ENCODE measurements around the gene BAIAP2.
"Not testable (repeated sequence)": the region's sequence is repeated elsewhere in the genome, so short reads cannot be mapped to it uniquely, and the experiment has no call there.

The BAIAP2 gene

DNA sequence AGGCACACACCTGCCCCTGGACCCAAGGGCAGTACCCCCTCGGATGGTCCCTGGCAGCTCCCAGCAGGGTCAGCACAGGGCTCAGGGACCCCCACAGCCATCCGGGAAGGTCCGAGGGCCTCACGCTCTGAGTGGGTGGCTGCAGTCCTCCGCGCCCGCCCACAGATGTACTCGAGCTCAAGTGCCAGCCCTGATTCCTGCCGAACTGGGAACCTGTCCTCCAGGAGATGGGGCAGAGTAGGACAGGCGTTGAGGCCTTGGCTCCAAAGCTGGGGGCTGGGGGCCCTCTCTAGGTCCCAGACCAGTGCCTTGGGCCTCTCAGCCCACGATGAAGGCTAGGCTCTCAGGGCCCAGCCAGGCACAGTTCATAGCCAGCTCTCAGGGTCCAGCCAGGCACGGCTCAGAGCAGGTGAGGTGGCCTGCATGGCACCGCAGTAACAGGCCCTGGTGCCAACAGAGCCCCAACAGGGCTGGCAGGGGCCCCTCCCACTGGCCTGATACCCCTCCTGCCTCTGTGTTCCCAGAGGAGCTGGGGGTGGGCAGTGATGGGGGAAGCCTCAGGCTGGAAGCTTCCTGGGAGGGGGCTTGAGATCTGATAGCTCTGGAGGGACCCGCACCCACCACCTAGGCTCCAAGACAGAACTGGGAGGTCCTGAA lies 94.9 kb downstream of the BAIAP2 start:
- no peak for DNase-seq

DNA sequence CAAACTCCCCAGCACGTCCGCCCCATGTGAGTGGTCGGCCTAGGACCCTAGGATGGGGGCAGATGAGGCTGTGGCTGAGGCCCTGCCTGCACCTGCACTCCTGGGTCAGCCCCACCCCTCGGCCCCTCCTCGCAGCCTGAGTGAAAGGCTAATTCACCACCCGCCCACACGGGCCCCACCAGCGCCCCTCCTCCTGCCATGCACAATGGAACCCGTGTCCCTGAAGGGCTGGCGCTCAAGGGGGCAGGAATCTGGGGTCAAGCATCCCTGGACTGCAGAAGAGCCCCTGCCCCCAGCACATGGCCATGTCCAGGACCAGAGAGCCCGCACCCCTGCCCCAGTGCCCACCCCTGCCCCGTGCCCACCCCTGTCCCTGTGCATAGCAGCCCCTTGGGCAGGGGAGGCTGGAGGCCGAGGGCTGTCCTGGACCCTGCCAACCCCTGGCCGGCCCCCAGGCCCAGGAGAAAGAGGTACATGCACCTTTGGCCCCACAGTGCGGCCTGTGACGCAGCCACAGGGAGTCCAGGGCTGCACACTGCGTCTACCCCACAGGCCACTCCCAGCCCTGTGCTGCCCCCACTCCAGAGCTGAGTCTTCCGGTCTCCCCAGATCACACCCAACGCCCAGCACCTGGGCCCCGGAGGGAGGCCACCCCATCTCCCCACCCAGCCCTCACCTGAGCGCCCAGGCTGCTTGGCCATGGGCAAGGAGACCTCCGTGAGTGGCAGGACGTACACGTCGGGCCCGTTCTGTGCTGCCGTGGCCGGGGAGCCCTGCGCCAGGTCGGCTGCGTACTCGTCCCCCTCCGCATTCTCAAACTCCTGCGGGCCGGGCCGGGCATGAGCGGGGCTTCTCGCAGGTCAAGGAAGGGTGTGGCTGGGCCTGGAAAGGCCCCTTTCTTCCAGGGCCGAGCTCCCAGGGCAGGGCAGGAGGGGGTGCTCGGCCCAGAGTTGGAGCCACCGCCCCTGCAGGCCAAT lies 95.7 kb downstream of the BAIAP2 start:
- no peak for DNase-seq

- DNase-seq: no peak
Observed at GRCh38 chr17:81131486-81132196, 96.7 kb downstream of the BAIAP2 start.

DNA sequence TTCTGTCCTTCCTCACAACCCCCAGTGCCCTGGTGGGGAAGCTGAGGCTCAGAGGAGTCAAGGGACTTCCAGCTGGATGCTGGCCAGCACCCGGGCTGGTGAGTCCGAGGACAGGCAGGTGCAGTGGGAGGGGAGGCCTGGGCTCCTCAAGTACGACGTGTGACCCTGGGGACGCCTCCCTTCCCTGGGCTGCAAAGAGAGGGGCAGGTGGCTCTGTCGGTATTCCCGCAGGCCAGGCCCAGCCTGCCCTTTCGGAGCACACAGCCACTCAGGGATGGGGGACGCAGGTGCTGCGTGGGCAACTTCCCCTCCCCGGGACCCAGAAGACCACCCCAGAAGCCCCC lies 97.2 kb downstream of the BAIAP2 start:
- DNase-seq: no peak

DNA sequence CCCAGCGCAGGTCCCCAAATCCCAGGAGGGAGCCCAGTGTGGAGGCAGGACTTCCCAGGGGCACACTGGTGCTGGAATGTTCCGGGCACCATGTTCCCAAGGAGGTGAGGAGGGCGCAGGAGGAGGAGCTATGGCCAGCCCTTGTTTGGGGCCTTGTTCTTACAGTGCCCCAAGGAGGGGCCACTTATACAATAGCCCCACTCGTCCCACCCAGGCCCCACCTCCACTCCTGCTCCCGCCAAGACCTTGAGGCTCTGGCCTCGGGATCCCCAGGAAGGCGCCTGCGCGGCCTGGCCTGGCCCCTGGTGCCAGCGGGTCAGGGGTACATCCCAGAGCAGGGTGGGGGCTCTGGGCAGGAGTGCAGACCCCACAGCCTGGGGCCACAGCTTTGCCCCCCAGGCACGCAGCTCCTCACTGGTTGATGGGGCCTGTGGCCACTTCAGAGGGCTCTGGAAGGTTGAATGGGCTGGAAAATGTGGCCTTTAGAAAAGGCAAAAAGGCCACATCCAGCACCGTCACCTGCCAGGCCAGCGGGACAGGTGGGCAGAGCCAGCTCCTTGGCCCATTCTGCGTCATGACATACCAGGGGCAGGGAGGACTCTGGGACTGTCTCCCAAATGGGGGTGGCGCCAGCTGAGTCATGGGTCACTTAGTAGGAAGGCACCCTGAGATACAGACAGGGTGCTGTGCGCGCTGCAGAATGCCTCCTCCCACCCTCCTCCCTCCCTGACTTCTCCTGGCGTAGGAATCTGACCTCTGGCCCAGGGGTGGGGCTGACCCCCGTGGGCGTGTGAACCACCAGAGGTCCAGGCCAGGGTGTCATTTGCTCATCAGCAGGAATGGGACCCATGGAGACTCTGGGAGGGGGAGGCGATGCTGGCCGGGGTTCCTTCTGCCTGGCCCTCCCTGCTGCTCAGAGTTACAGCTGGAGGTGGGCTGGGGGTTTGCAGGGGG lies 98.1 kb downstream of the BAIAP2 start:
- no peak for DNase-seq

GRCh38 chr17:81134064-81134781 lies 99.3 kb downstream of the BAIAP2 start:
- DNase-seq: no peak

- DNase-seq: no peak
Observed at GRCh38 chr17:81135505-81136278, 100.7 kb downstream of the BAIAP2 start.

DNA sequence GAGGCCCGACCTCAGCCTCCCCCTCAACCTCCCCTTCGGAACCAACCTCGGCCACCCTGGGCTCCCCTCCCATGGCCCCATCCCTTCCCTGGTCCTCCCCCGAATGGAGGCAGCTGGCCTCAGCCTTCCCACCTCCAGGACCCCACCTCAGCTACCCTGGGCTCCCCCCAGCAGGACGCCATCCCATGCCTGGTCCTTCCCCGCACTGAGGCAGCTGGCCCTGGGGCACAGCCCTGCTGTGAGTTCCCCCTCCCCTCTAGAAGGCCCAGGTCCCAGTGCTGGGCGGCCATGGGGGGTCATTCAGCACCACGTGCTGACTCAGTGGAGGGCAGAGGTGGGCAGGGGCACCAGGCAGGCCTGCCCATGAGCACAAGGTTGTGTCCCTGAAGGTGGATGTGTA lies 101.4 kb downstream of the BAIAP2 start:
- no peak for DNase-seq

- DNase-seq: no peak
Observed at GRCh38 chr17:81137248-81137647, 102.3 kb downstream of the BAIAP2 start.

- DNase-seq: no peak
Observed at GRCh38 chr17:81138083-81138482, 103.1 kb downstream of the BAIAP2 start.

DNA sequence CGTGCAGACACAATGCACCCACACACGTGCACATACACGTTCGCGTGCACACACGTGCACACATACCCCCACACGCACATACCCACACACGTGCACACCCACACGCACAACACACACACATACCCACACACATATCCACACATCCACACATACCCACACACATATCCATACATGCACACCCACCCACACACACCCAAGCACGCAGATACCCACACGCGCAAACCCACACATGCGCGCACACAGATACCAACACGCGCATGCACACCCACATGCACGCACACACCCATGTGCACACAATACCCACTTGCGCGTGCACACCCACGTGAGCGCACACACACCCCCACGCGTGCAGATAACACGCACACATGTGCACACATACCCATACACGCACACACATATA lies 103.5 kb downstream of the BAIAP2 start:
- DNase-seq: no peak

GRCh38 chr17:81139428-81139827 lies 104.5 kb downstream of the BAIAP2 start:
- DNase-seq: no peak

DNA sequence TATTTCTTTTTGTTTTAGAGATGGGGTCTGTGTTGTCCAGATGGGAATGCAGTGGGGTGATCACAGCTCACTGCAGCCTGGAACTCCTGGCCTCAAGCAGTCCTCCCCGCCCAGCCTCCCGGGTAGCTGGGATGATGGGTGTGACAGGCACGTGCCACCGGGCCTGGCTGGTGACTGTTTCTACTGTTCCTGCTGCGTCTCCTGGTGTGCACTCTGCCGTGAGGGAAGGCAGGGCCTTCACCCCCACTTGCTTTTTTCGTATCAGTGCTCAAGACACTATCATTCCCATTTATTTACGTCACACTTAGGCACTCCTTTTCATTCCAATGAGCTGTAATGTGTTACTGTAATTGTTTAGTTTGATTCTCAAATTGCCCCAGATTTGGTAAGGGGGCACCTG lies 105.1 kb downstream of the BAIAP2 start:
- DNase-seq: no peak

DNA sequence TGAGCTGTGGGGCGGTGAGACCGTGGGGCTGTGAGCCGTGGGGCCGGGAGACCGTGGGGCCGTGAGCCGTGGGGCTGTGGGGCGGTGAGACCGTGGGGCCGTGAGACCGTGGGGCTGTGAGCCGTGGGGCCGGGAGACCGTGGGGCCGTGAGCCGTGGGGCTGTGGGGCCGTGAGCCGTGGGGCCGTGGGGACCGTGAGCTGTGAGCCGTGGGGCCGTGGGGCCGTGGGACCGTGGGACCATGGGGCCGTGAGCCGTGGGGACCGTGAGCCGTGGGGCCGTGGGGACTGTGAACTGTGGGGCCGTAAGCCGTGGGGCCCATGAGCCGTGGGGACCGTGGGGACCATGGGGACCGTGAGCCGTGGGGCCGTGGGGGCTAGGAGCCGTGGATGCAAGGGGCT lies 105.7 kb downstream of the BAIAP2 start:
- DNase-seq: no peak

- peak; percentile 61 for DNase-seq
Observed at GRCh38 chr17:81142301-81143199, 107.6 kb downstream of the BAIAP2 start.

DNA sequence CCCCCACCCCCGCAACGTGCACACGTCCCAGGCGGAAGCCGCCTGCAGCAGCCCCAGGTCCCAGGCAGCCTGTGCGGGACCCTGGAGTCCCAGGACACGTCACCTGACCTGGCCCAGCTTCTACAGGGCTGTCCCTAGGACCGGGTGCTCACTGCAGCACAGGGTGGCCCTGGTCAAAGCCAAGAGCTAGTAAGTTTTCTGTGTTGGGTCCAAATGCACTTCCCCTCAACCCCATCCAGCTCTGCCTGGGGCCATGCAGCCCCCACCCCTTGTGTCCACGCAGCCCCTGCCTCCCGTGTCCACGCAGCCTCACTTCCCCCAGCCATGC lies 108.2 kb downstream of the BAIAP2 start:
- DNase-seq: no peak

GRCh38 chr17:81143717-81144422 lies 108.9 kb downstream of the BAIAP2 start:
- DNase-seq: no peak

- DNase-seq: no peak
Observed at GRCh38 chr17:81144423-81144781, 109.5 kb downstream of the BAIAP2 start.

GRCh38 chr17:81146208-81146607 lies 111.3 kb downstream of the BAIAP2 start:
- not testable (repeated sequence) for DNase-seq

All from fibroblast of skin of right quadriceps (primary cell).